Spleen (tissue), 7 donors: ENCODE measurements around the gene FNDC1.

Experiments used
- POLR2A ChIP-seq, 3 donors: fragments of 450-650 bp; IDR thresholded peaks; one replicate each; pipeline ENCODE4 v1.5.1; 2017; ENCODE audit warnings: antibody characterized with exemption in 3 of 3, mild to moderate bottlenecking in 1 of 3
- POLR2AphosphoS5 ChIP-seq, 3 donors: sonication (generic); formaldehyde crosslinking; IDR thresholded peaks; one replicate each; pipeline ENCODE4 v1.5.1; 2017; ENCODE audit warnings: antibody characterized with exemption in 3 of 3
- TF ChIP-seq, protein P1 (sequence below), 11 experiments: fragments of 200-600 bp in 7 of 11; fragments of 450-650 bp in 4 of 11; sonication (generic) in 4 of 11; IDR thresholded peaks in 8 of 11; conservative IDR thresholded peaks in 3 of 11; 1 replicate in 7 of 11; 2 replicates in 4 of 11; pipeline versions ENCODE4 v1.4.0 to v1.8.0; 2016 to 2021; ENCODE audit warnings: antibody characterized with exemption in 11 of 11, inconsistent platforms in 4 of 11, mild to moderate bottlenecking in 1 of 11
- donor health status: DM: no; HTN: no; CAD: no; lungs with moderate emphysema.
- donor health status: DM: no; HTN: no; CAD: no.
- donor health status: DM: no; HTN: no; CAD: no.

DNA sequence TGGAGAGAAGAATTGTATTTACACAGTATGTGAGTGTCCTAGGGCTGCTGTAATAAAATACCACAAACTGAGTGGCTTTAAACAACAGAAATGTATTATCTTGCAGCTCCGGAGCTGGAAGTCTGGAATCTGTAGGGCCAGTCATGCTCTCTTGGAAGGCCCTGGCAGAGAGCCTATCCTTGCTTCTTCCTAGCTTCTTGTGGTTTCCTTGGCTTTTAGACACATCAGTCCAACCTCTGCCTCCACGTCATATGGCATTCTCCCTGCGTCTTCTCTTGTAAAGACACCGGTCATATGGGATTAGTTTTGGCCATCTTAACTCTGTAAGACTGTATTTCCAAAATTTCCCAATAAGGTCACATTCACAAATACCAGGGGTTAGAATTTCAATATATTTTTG lies 10.8 kb downstream of the FNDC1 start:
- TF ChIP-seq, protein P1, sequence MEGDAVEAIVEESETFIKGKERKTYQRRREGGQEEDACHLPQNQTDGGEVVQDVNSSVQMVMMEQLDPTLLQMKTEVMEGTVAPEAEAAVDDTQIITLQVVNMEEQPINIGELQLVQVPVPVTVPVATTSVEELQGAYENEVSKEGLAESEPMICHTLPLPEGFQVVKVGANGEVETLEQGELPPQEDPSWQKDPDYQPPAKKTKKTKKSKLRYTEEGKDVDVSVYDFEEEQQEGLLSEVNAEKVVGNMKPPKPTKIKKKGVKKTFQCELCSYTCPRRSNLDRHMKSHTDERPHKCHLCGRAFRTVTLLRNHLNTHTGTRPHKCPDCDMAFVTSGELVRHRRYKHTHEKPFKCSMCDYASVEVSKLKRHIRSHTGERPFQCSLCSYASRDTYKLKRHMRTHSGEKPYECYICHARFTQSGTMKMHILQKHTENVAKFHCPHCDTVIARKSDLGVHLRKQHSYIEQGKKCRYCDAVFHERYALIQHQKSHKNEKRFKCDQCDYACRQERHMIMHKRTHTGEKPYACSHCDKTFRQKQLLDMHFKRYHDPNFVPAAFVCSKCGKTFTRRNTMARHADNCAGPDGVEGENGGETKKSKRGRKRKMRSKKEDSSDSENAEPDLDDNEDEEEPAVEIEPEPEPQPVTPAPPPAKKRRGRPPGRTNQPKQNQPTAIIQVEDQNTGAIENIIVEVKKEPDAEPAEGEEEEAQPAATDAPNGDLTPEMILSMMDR (IDR thresholded peaks at IDR 0.05 in 8 of 11, conservative IDR thresholded peaks at IDR 0.05 in 3 of 11), result no peak
- TF ChIP-seq POLR2A (IDR thresholded peaks at IDR 0.05) (no peak), POLR2AphosphoS5 (IDR thresholded peaks at IDR 0.05) (no peak)
